NCI-H128 (cell line): ENCODE data around the gene SNAP23.

Experiments
- DNase-seq: peaks from one replicate; lab custom pipeline; 2025; ENCODE audit not compliant: unreplicated experiment; lab: John Stamatoyannopoulos, UW

The SNAP23 gene

DNA sequence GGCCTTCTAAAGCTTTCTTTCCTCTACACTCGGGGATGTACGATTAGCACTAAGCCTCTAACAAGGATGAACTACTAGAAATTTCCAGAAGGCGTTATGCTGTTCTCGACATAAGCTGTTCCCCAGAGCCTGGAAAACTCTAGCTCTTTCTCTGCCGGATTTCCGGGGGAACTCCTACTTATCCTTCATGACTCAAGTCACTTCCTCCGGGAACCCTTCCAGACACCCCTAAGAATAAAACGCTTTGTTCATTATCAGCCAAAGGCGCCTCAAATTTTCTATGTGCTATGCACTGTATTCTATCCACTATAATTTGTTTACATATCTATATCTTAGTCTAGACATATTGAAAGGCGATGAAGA lies 455 bp upstream of the SNAP23 start:
- no peak for DNase-seq

- no peak for DNase-seq
These were observed 3.0 kb downstream of the SNAP23 start for GRCh38 chr15:42498212-42499068.

GRCh38 chr15:42499858-42500609 lies 4.6 kb downstream of the SNAP23 start:
- no peak for DNase-seq

DNA sequence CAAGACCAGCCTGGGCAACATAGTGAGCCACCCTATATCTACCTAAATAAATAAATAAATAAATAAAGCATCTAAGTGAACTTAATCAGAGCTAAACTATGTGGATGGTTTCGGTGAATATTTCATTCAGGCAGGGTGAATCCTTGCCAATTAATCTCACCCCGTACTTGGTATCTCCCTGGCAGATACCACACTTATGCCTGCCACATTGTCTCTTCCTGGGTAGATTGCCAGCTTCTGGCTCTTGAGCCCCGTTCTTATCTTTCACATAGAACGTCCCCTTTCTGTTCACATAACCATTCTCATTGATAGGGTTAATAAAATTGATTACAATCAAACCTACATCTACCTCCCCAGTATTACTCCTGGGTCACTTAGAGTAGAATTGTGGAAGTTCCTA lies 7.0 kb downstream of the SNAP23 start:
- DNase-seq = no peak

DNA sequence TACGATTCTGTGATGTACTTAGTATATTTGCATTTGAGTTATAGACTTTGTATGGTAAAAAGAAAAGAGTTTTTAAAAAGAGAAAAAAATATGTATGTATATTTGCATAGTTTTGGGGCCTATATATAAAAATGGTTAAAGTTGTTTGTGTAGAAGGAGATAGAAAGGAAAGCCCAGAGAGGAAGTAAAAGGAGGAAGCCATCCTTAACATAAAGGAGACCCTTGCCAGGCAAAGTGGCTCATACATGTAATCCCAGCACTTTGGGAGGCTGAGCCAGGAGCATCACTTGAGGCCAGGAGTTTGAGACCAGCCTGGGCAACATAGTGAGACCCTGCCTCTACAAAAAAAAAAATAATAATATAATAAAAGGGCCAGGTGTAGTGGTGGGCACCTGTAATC lies 8.4 kb downstream of the SNAP23 start:
- DNase-seq = no peak

- DNase-seq = no peak
These were observed 9.2 kb downstream of the SNAP23 start for GRCh38 chr15:42504631-42505030.

- DNase-seq = no peak
These were observed 12.1 kb downstream of the SNAP23 start for GRCh38 chr15:42507514-42507913.

DNA sequence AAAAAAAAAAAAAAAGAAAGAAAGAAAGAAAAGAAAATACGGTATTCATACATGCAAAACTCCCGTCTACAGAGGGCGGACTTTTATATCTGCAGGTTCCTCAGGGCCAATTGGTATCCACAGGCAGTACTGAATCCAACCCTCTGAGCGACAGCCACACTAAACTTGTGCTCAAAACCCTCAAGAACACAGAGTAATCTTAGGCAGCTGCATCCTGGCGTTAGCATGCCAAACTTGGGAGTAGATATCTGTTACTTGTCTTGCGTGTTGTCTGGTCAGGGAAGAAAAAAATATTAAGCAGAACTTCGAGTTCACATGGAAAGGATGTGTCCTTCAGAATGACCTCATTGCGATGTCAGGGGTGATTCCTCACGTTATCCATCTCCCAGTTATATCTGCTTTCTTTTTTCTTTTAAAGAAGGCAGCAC lies 12.8 kb downstream of the SNAP23 start:
- no peak for DNase-seq

DNA sequence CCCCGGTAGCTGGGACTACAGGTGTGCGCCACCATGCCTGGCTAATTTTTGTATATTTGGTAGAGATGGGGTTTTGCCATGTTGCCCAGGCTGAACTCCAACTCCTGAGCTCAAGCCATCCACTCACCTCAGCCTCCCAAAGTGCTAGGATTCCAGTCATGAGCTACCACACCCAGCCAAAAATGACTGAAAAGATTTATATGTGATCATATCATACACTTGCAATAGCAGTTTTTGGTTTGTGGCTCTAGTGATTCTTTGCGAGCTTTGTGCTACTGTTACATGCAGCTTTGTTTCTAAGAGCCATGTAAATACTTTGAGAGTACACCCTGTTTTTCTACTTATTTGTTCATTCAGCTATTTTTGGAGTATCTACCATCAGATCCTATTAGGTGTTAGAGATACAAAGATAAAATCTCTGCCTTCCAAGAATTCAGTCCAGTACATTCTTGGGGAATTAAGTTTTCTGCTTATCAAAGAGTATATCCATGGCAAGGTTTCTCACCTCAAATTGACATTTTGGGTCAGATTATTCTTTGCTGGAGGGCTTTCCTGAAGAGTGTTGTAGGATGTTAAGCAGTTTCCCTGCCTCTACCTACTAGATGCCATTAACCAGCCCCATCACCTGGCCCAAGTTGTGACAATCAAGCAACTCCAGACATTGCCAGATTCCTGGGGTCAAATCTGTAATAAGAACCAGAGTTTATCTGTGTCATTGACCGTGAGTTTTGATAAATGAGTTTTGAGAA lies 15.0 kb downstream of the SNAP23 start:
- no peak for DNase-seq

DNA sequence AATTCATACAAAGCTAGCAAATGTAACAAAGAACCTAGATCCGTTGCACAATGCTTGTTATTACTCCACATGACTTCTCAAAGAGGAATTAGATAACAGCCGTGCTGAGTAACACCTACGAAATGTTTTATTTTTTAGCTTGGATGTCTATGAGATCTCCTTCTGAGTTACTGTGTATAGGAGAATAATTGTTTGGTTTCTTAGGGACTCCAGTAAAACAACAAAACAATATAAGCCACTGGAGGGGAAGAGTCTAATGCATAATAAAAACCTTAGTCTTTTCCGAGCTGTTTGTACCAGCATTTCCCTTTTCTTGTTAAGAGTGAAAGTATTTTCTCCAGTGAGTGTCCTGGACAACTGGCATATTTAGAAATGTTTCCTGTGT lies 15.6 kb downstream of the SNAP23 start:
- DNase-seq = no peak

- DNase-seq = no peak
These were observed 27.9 kb downstream of the SNAP23 start for GRCh38 chr15:42523331-42523730.

- no peak for DNase-seq
These were observed 33.5 kb downstream of the SNAP23 start for GRCh38 chr15:42528970-42529369.

DNA sequence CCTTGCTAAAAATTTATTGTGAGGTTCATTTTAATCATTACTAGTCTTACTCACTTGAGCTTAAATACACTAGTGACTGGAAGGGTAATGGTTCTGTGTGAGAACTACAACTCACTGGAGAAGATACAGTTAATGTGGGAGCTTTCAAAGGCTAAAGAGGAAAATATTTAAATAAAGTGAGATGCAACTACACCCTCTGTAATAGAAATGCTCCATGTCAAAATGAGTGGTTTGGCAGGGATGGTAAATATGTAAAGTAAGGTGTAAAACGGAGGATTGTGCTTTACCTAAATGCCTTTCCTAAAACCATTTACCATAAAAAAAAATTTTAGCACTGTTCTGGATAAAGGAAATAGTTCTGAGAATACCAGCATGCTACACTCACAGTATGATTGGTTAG lies 37.8 kb downstream of the SNAP23 start:
- DNase-seq = no peak

GRCh38 chr15:42544853-42545629 lies 49.6 kb downstream of the SNAP23 start:
- DNase-seq = no peak

GRCh38 chr15:42547918-42548248 lies 52.4 kb downstream of the SNAP23 start:
- DNase-seq = no peak

- peak; percentile 48 for DNase-seq
These were observed 53.0 kb downstream of the SNAP23 start, which contains the start of the genes HAUS2 and LRRC57 for GRCh38 chr15:42548249-42549031. TSS of gene HAUS2 (plus strand) at chr15:42548838. CDS start at chr15:42548873, 35 bp downstream. TSS of gene LRRC57 (minus strand) at chr15:42548793. CDS start at chr15:42548434, 359 bp downstream.

DNA sequence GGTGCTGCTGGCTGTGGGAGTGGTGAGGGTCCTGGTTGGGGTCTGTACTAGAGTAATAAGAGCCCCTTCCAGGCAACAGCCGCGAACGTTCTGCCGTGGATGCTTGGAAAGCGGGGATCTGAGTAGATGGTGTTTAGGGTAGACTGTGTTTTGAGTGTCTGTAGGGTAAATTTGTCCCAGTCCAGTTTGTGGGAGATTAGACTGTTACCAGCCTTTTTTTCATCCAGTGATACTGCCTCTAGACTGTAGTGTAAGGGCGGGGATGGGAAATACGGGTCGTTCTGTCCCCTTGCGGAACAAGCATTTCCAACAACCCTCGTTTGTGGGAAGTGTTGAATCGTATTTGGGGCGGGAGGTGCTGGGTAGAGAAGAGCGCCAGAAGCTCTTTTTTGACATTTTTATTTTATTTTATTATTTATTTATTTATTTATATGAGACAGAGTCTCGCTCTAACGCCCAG lies 53.6 kb downstream of the SNAP23 start:
- peak; percentile 48 for DNase-seq

- DNase-seq = no peak
These were observed 54.4 kb downstream of the SNAP23 start for GRCh38 chr15:42549741-42550392.

- DNase-seq = no peak
These were observed 58.1 kb downstream of the SNAP23 start for GRCh38 chr15:42553554-42553953.
